K562 (cell line): ENCODE measurements around the gene TMC5. TPM values are rescaled to one million over a fixed set of nuclear protein-coding genes. Genes with fewer than 3 reads are reported as not detected.
"Not testable (repeated sequence)": the region's sequence is repeated elsewhere in the genome, so short reads cannot be mapped to it uniquely, and the experiment has no call there.

ENCODE experiments used
- ATAC-seq: fragments of 200-7000 bp; cut with Tn5 transposase; 3 replicates; pipeline ENCODE4 v1.9.1; 2020; ENCODE audit warnings: moderate library complexity
- BruUV-seq: library from RNA; stranded (reverse); fragments of 400-500 nt; replicated peaks from 2 replicates; lab custom pipeline; 2021; lab: Mats Ljungman, UMichigan
- CTCF ChIA-PET: fragments of 300-600 bp; formaldehyde crosslinking; extraction: SDS; loops from one replicate; lab custom pipeline; 2021; ENCODE audit warnings: low intra/inter-chr PET ratio; lab: Yijun Ruan, JAX
- POLR2A ChIA-PET: fragments of 300-600, 350-650 bp; sonication (Branson Sonifier 250); formaldehyde crosslinking; extraction: SDS; loops from one replicate; lab custom pipeline; 2021; ENCODE audit warnings: antibody characterized with exemption, inconsistent platforms; lab: Yijun Ruan, JAX
- DNase-seq, 4 experiments: peaks; one replicate each; pipeline versions ENCODE4 v3.0.0 to v3.0.0-alpha.2; 2011 to 2018; ENCODE audit warnings: low spot score in 3 of 4, mixed read lengths in 3 of 4; ENCODE audit errors: extremely low read depth in 1 of 4
- FAIRE-seq: peaks from 2 replicates; lab custom pipeline; 2011; peaks lifted over from hg19 to GRCh38; lab: Jason Lieb, UNC
- H2AFZ ChIP-seq: 2 replicates; pipeline ENCODE4 v1.6.0; 2011; ENCODE audit warnings: low read depth, low read length, control low read depth, inconsistent platforms
- H3K27ac ChIP-seq: fragments of 200-600 bp; 3 replicates; pipeline ENCODE4 v1.8.0; 2011; ENCODE audit warnings: low read depth, mild to moderate bottlenecking, control low read depth, inconsistent platforms, low read length, moderate library complexity, mixed read lengths; ENCODE audit errors: extremely low read depth
- H3K27me3 ChIP-seq, 2 experiments: fragments of 300-600 bp in 1 of 2; 2 replicates in 1 of 2; 3 replicates in 1 of 2; pipeline versions ENCODE4 v1.6.0 to v1.8.0; 2011; ENCODE audit warnings: inconsistent platforms in 2 of 2, low read length in 2 of 2, mild to moderate bottlenecking in 1 of 2, mixed read lengths in 1 of 2, moderate library complexity in 1 of 2; ENCODE audit not compliant: control insufficient read depth in 2 of 2, insufficient read depth in 2 of 2
- H3K36me3 ChIP-seq: fragments of 300-600 bp; 3 replicates; pipeline ENCODE4 v1.8.0; 2011; ENCODE audit warnings: mild to moderate bottlenecking, low read length, inconsistent platforms; ENCODE audit not compliant: control insufficient read depth, insufficient read depth
- H3K4me1 ChIP-seq, 2 experiments: fragments of 200-600 bp in 1 of 2; replicated peaks in 1 of 2; 2 replicates in 1 of 2; 3 replicates in 1 of 2; pipeline versions ENCODE4 v1.5.1 to v1.8.0; 2011; ENCODE audit warnings: inconsistent platforms in 2 of 2, low read length in 2 of 2, mild to moderate bottlenecking in 1 of 2, mixed read lengths in 1 of 2, moderate library complexity in 1 of 2; ENCODE audit not compliant: control insufficient read depth in 2 of 2, insufficient read depth in 2 of 2
- H3K4me2 ChIP-seq: 2 replicates; pipeline ENCODE4 v1.6.1; 2011; ENCODE audit warnings: low read length, control low read depth, inconsistent platforms, mixed read lengths; ENCODE audit not compliant: insufficient read depth
- H3K4me3 ChIP-seq: fragments of 200-600 bp; sonication (generic), shearing (Covaris generic); 2 replicates; pipeline ENCODE4 v1.5.1; 2016; ENCODE audit warnings: control low read depth, inconsistent platforms
- H3K79me2 ChIP-seq: fragments of 200-600 bp; 3 replicates; pipeline ENCODE4 v1.8.0; 2011; ENCODE audit warnings: low read length, inconsistent platforms; ENCODE audit not compliant: control insufficient read depth, insufficient read depth
- H3K9ac ChIP-seq, 2 experiments: 2 replicates each; pipeline versions ENCODE4 v1.6.0 to v1.6.1; 2011; ENCODE audit warnings: low read depth in 2 of 2, low read length in 2 of 2, control low read depth in 1 of 2, inconsistent platforms in 1 of 2, mild to moderate bottlenecking in 1 of 2, mixed read lengths in 1 of 2; ENCODE audit not compliant: insufficient read depth in 1 of 2
- H3K9me1 ChIP-seq: one replicate; pipeline ENCODE4 v1.6.0; 2011; ENCODE audit warnings: inconsistent platforms, mild to moderate bottlenecking, low read length, moderate library complexity; ENCODE audit not compliant: control insufficient read depth, insufficient read depth
- H3K9me3 ChIP-seq: replicated peaks from 2 replicates; pipeline ENCODE4 v1.5.1; 2011; ENCODE audit warnings: low read depth, low read length, inconsistent platforms; ENCODE audit not compliant: control insufficient read depth, insufficient read depth
- H4K20me1 ChIP-seq: replicated peaks from 2 replicates; pipeline ENCODE4 v1.6.1; 2011; ENCODE audit warnings: low read length, inconsistent platforms, mixed read lengths; ENCODE audit not compliant: control insufficient read depth, insufficient read depth
- ASH1L ChIP-seq: fragments of 450-650 bp; IDR thresholded peaks from 2 replicates; pipeline ENCODE4 v1.6.1; 2018; ENCODE audit warnings: borderline replicate concordance, mild to moderate bottlenecking, low read depth; ENCODE audit not compliant: partially characterized antibody
- CC2D1A ChIP-seq: fragments of 450-650 bp; IDR thresholded peaks from 2 replicates; pipeline ENCODE4 v1.6.1; 2017; ENCODE audit warnings: mild to moderate bottlenecking
- MBD2 ChIP-seq: sonication (generic); IDR thresholded peaks from 2 replicates; pipeline ENCODE4 v1.6.1; 2016; ENCODE audit warnings: low read depth, borderline replicate concordance
- NFYB ChIP-seq: IDR thresholded peaks from 2 replicates; pipeline ENCODE4 v1.6.1; 2011; ENCODE audit warnings: mild to moderate bottlenecking, moderate library complexity; ENCODE audit not compliant: insufficient read length; ENCODE audit errors: extremely low read depth
- RBM25 ChIP-seq: fragments of 200-400 bp; formaldehyde crosslinking; IDR thresholded peaks from 2 replicates; pipeline ENCODE4 v1.6.1; 2018; ENCODE audit warnings: low read length, low read depth, moderate library complexity; ENCODE audit not compliant: severe bottlenecking
- ZNF830 ChIP-seq: fragments of 250-450 bp; sonication (Bioruptor Pico); IDR thresholded peaks from 2 replicates; pipeline ENCODE4 v1.5.0; 2021; ENCODE audit warnings: mild to moderate bottlenecking
- WGBS: fragments of 100-300 bp; shearing (Covaris generic); methylation state at CpG from one replicate; pipeline ENCODE4 v1.1.6; 2016; ENCODE audit warnings: low coverage, mixed read lengths; ENCODE audit not compliant: insufficient coverage; ENCODE audit errors: missing lambda C conversion rate; 5-methylcytosine and 5-hydroxymethylcytosine counted together
- in situ Hi-C: fragments of 300-500 bp; cut with MboI; formaldehyde crosslinking; loops from 4 replicates; pipeline ENCODE4 v1.15.0; 2018; ENCODE audit warnings: inconsistent platforms, mixed read lengths
- intact Hi-C: fragments of 100-400 bp; cut with micrococcal nuclease; formaldehyde crosslinking; loops from 2 replicates; pipeline ENCODE4 v1.14.2; 2022
- polyA plus RNA-seq, 8 experiments: library from polyadenylated mRNA; depleted of rRNA in 4 of 8; stranded (reverse) in 5 of 8; unstranded in 3 of 8; fragments of >200 nt; fragmentation: Nextera tagmentation in 2 of 8; fragmentation: Illumina TruSeq in 1 of 8; extraction: Ambion mirVana in 2 of 8; extraction: Trizol in 1 of 8; gene quantifications; 2 replicates each; pipeline versions ENCODE4 v1.2.1 to v1.2.3, GENCODE V29; 2011 to 2014; ENCODE audit warnings: inconsistent platforms in 1 of 8, missing spikeins in 1 of 8
- total RNA-seq, 7 experiments: library from RNA; depleted of rRNA in 6 of 7; stranded (reverse); fragments of >200 nt in 6 of 7; fragmentation: Illumina TruSeq in 2 of 7; extraction: Trizol in 2 of 7; gene quantifications; 2 replicates each; pipeline versions ENCODE4 v1.2.1 to v1.2.3, GENCODE V29; 2011 to 2021; ENCODE audit warnings: low replicate concordance in 1 of 7
- TF ChIP-seq, protein P1 (sequence below): IDR thresholded peaks from 2 replicates; pipeline ENCODE4 v1.6.1; 2011; ENCODE audit warnings: borderline replicate concordance, low read depth, mild to moderate bottlenecking, moderate library complexity, low read length; ENCODE audit not compliant: insufficient read depth, poor library complexity, severe bottlenecking

The TMC5 gene
- total and polyA plus RNA-seq, 9 of the 15 experiments (the other 6 are each of a cell fraction or from before 2014, with no cell fraction given) = 0.83 to 2.6 (median 1.6) TPM

DNA sequence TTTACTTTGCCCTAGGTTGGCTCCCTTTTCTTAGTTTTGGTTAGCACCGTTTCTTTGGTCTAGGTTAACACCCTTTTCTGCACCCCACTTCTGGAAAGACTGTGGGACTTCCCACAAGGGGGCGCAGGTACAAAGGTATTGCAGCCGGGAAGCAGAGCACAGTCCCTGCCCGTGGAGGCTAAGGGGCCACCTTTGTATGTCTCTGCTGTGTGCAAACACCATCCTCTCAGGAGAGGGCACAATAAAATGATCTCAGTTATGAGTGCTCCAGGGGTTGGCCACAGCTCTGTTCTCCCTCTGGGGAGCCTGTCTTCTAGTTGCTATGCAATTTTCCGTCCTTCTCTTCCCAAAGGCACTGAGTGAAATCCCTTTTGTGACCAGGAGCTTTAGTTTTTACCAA, 28.4 kb upstream of the TMC5 start (continued):
- TF ChIP-seq, protein P1, sequence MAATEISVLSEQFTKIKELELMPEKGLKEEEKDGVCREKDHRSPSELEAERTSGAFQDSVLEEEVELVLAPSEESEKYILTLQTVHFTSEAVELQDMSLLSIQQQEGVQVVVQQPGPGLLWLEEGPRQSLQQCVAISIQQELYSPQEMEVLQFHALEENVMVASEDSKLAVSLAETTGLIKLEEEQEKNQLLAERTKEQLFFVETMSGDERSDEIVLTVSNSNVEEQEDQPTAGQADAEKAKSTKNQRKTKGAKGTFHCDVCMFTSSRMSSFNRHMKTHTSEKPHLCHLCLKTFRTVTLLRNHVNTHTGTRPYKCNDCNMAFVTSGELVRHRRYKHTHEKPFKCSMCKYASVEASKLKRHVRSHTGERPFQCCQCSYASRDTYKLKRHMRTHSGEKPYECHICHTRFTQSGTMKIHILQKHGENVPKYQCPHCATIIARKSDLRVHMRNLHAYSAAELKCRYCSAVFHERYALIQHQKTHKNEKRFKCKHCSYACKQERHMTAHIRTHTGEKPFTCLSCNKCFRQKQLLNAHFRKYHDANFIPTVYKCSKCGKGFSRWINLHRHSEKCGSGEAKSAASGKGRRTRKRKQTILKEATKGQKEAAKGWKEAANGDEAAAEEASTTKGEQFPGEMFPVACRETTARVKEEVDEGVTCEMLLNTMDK = peak; percentile 11
- no peak for TF ChIP-seq ZNF830 (CRISPR knock-in tag)
- TF ChIP-seq, all 486 proteins: peak for 14

- H3K27ac ChIP-seq, H3K36me3 ChIP-seq, FAIRE-seq, H3K27me3 ChIP-seq, H3K79me2 ChIP-seq, H2AFZ ChIP-seq, BruUV-seq, DNase-seq, H3K4me3 ChIP-seq, H3K9ac ChIP-seq, POLR2A ChIA-PET, H3K4me2 ChIP-seq, ATAC-seq, CTCF ChIA-PET, H3K9me1 ChIP-seq, H4K20me1 ChIP-seq: not testable (repeated sequence)
- TF ChIP-seq NFYB (peak; percentile 70), RBM25 (peak; percentile 33), MBD2 (0 out of 2 replicates have a peak, but pooled peaks have one; percentile 23), ASH1L (peak; percentile 50), CC2D1A (0 out of 2 replicates have a peak, but pooled peaks have one; percentile 24)
- peaks cover 12% of the 10 kb centered on the region; the same call in 1 of the 2 replicates for H3K9me3 ChIP-seq
- in situ Hi-C loops (loop anchor here (25.0 kb wide), 1 partner anchor 496 kb away; the partner anchor contains the start of gene GPRC5B), intact Hi-C loops (loop anchor here (10.0 kb wide), 2 partner anchors 94 to 134 kb away; partner anchors contain the start of genes CCP110 and GDE1)
- peaks cover 0 to 23% of the 10 kb centered on the region in 2 experiments; a peak in 4 of 5 replicates for H3K4me1 ChIP-seq
- 35% methylated on average over 5 of the region's 6 CpGs for WGBS
Measured at GRCh38 chr16:19391185-19391776, 26.4 kb upstream of the TMC5 start.
